ENCODE data around the gene DYNC1LI1. TPM values are rescaled to one million over a fixed set of nuclear protein-coding genes. Genes with fewer than 3 reads are reported as not detected.
"Not testable (repeated sequence)": the region's sequence is repeated elsewhere in the genome, so short reads cannot be mapped to it uniquely, and the experiment has no call there.

The DYNC1LI1 gene
- total and polyA plus RNA-seq, 5 experiments from 2014 or later, result 14.7 to 34.0 (median 22.7) TPM

GRCh38 chr3:32551496-32551895 lies 19.2 kb downstream of the DYNC1LI1 start:
- Mint-ChIP-seq H3K27me3 (no peaks in the 10 kb centered on the region), H3K27ac (peak overlapping the region in 7 of 10 donors; percentile 0 to 66 (median 13)), H3K4me3 (no peak overlapping the region), H3K36me3 (peaks cover 0 to 1% (median 1%) of the 10 kb centered on the region in 3 donors), H3K4me1 (peaks cover 29 to 58% (median 48%) of the 10 kb centered on the region in 4 donors), H3K9me3 (no peaks in the 10 kb centered on the region)
- POLR2A ChIA-PET, result no interaction called here
- ATAC-seq, result no peak
- DNase-seq, result no peak

- peaks cover 27 to 58% (median 46%) of the 10 kb centered on the region in 4 donors for H3K4me1 Mint-ChIP-seq
- POLR2A ChIA-PET, result no interaction called here
- H3K36me3 Mint-ChIP-seq, result peaks cover 0 to 5% (median 4%) of the 10 kb centered on the region in 3 donors
- peak overlapping the region in 8 of 10 donors; percentile 0 to 66 (median 10) for H3K27ac Mint-ChIP-seq
- DNase-seq, result no peak
- no peaks in the 10 kb centered on the region for H3K27me3 Mint-ChIP-seq
- H3K4me3 Mint-ChIP-seq, result no peak overlapping the region
- no peak for ATAC-seq
- no peaks in the 10 kb centered on the region for H3K9me3 Mint-ChIP-seq
Observed at GRCh38 chr3:32551087-32551486, 19.6 kb downstream of the DYNC1LI1 start.

GRCh38 chr3:32545305-32545704 lies 25.4 kb downstream of the DYNC1LI1 start:
- Mint-ChIP-seq H3K4me1 (peaks cover 6 to 26% (median 17%) of the 10 kb centered on the region in 4 donors), H3K9me3 (no peaks in the 10 kb centered on the region), H3K36me3 (peaks cover 0 to 42% (median 9%) of the 10 kb centered on the region in 3 donors), H3K4me3 (no peak overlapping the region), H3K27me3 (no peaks in the 10 kb centered on the region), H3K27ac (peak overlapping the region in 2 of 10 donors; percentile 8 to 48)
- POLR2A ChIA-PET, result interaction anchor here (0.6 kb wide), 1 partner anchor 116 kb away, joined by 5 read pairs; no protein-coding TSS in a partner anchor
- ATAC-seq (no peak), DNase-seq (no peak)

- peaks cover 0 to 45% (median 9%) of the 10 kb centered on the region in 3 donors for H3K36me3 Mint-ChIP-seq
- H3K9me3 Mint-ChIP-seq, result no peaks in the 10 kb centered on the region
- H3K27ac Mint-ChIP-seq, result peak overlapping the region in 2 of 10 donors; percentile 58 to 62
- POLR2A ChIA-PET, result no interaction called here
- no peaks in the 10 kb centered on the region for H3K27me3 Mint-ChIP-seq
- no peak overlapping the region for H3K4me3 Mint-ChIP-seq
- ATAC-seq (peak in 1 of 2 donors; percentile 32), DNase-seq (no peak)
- peaks cover 6 to 26% (median 17%) of the 10 kb centered on the region in 4 donors for H3K4me1 Mint-ChIP-seq
Observed at GRCh38 chr3:32544894-32545293, 25.8 kb downstream of the DYNC1LI1 start.

- H3K27ac Mint-ChIP-seq, result peak overlapping the region in 2 of 10 donors; percentile 2 to 11
- peaks cover 6 to 20% (median 13%) of the 10 kb centered on the region in 4 donors for H3K4me1 Mint-ChIP-seq
- POLR2A ChIA-PET, result no interaction called here
- ATAC-seq (no peak), DNase-seq (no peak)
- no peaks in the 10 kb centered on the region for H3K27me3 Mint-ChIP-seq
- no peaks in the 10 kb centered on the region for H3K9me3 Mint-ChIP-seq
- H3K36me3 Mint-ChIP-seq, result peaks cover 0 to 53% (median 16%) of the 10 kb centered on the region in 3 donors
- H3K4me3 Mint-ChIP-seq, result no peak overlapping the region
Observed at GRCh38 chr3:32542807-32543206, 27.9 kb downstream of the DYNC1LI1 start.

GRCh38 chr3:32540899-32541298 lies 29.8 kb downstream of the DYNC1LI1 start:
- H3K27me3 Mint-ChIP-seq, result no peaks in the 10 kb centered on the region

GRCh38 chr3:32532434-32532833 lies 38.2 kb downstream of the DYNC1LI1 start:
- Mint-ChIP-seq H3K4me1 (peaks cover 0 to 3% (median 1%) of the 10 kb centered on the region in 4 donors), H3K36me3 (peaks cover 0 to 77% (median 31%) of the 10 kb centered on the region in 3 donors), H3K27ac (peak overlapping the region in 1 of 10 donors; percentile 17), H3K27me3 (no peaks in the 10 kb centered on the region), H3K4me3 (no peak overlapping the region), H3K9me3 (no peaks in the 10 kb centered on the region)
- no peak for ATAC-seq
- no peak for DNase-seq
- POLR2A ChIA-PET, result no interaction called here

More at GRCh38 chr3:32540899-32541298, 29.8 kb downstream of the DYNC1LI1 start:
- no peak for ATAC-seq
- no peak for DNase-seq
- H3K4me1 Mint-ChIP-seq, result peaks cover 2 to 11% (median 7%) of the 10 kb centered on the region in 4 donors
- H3K36me3 Mint-ChIP-seq, result peaks cover 0 to 58% (median 13%) of the 10 kb centered on the region in 3 donors
- no peak overlapping the region for H3K4me3 Mint-ChIP-seq
- H3K27ac Mint-ChIP-seq, result peak overlapping the region in 1 of 10 donors; percentile 58
- no peaks in the 10 kb centered on the region for H3K9me3 Mint-ChIP-seq
- POLR2A ChIA-PET, result no interaction called here

- peaks cover 0 to 3% (median 1%) of the 10 kb centered on the region in 4 donors for H3K4me1 Mint-ChIP-seq
- H3K27ac Mint-ChIP-seq, result peak overlapping the region in 7 of 10 donors; percentile 0 to 61 (median 25)
- peaks cover 0 to 79% (median 34%) of the 10 kb centered on the region in 3 donors for H3K36me3 Mint-ChIP-seq
- DNase-seq (no peak), ATAC-seq (no peak)
- H3K9me3 Mint-ChIP-seq, result no peaks in the 10 kb centered on the region
- no peaks in the 10 kb centered on the region for H3K27me3 Mint-ChIP-seq
- POLR2A ChIA-PET, result no interaction called here
- H3K4me3 Mint-ChIP-seq, result no peak overlapping the region
Observed at GRCh38 chr3:32531010-32531647, 39.5 kb downstream of the DYNC1LI1 start.

- Mint-ChIP-seq H3K27ac (no peak overlapping the region), H3K36me3 (peaks cover 4 to 62% (median 19%) of the 10 kb centered on the region in 3 donors)
- POLR2A ChIA-PET, result no interaction called here
Observed at GRCh38 chr3:32525720-32526119, 44.9 kb downstream of the DYNC1LI1 start.

GRCh38 chr3:32522682-32523081 lies 48.0 kb downstream of the DYNC1LI1 start:
- ATAC-seq, result no peak
- Mint-ChIP-seq H3K36me3 (peaks cover 4 to 39% (median 15%) of the 10 kb centered on the region in 3 donors), H3K4me3 (no peak overlapping the region), H3K27me3 (no peaks in the 10 kb centered on the region), H3K9me3 (no peaks in the 10 kb centered on the region), H3K27ac (peak overlapping the region in 2 of 10 donors; percentile 2 to 54), H3K4me1 (peaks cover 0 to 5% (median 3%) of the 10 kb centered on the region in 4 donors)
- no peak for DNase-seq
- POLR2A ChIA-PET, result no interaction called here

More at GRCh38 chr3:32525720-32526119, 44.9 kb downstream of the DYNC1LI1 start:
- Mint-ChIP-seq H3K9me3 (no peaks in the 10 kb centered on the region), H3K4me1 (peaks cover 0 to 5% (median 1%) of the 10 kb centered on the region in 4 donors), H3K4me3 (no peak overlapping the region), H3K27me3 (no peaks in the 10 kb centered on the region)
- no peak for DNase-seq
- ATAC-seq, result no peak

GRCh38 chr3:32518921-32519320 lies 51.7 kb downstream of the DYNC1LI1 start:
- ATAC-seq, result not testable (repeated sequence)
- peaks cover 5 to 14% (median 9%) of the 10 kb centered on the region in 4 donors for H3K4me1 Mint-ChIP-seq

GRCh38 chr3:32516751-32517150 lies 53.9 kb downstream of the DYNC1LI1 start:
- not testable (repeated sequence) for DNase-seq, H3K36me3 Mint-ChIP-seq, ATAC-seq, H3K27me3 Mint-ChIP-seq, H3K9me3 Mint-ChIP-seq
- Mint-ChIP-seq H3K4me3 (peak overlapping the region in 7 of 10 donors; percentile 51 to 79 (median 64)), H3K27ac (peak overlapping the region in 3 of 10 donors; percentile 40 to 67 (median 62)), H3K4me1 (peaks cover 2 to 14% (median 8%) of the 10 kb centered on the region in 4 donors)
- POLR2A ChIA-PET, result interaction anchor here (0.6 to 0.7 kb wide), 2 partner anchors 28 to 911 kb away, joined by 3 to 5 read pairs; no protein-coding TSS in a partner anchor

More at GRCh38 chr3:32518921-32519320, 51.7 kb downstream of the DYNC1LI1 start:
- H3K4me3 Mint-ChIP-seq, H3K27me3 Mint-ChIP-seq, H3K36me3 Mint-ChIP-seq, POLR2A ChIA-PET, H3K27ac Mint-ChIP-seq, DNase-seq, H3K9me3 Mint-ChIP-seq: not testable (repeated sequence)

GRCh38 chr3:32511005-32511404 lies 59.7 kb downstream of the DYNC1LI1 start:
- POLR2A ChIA-PET, result no interaction called here
- no peaks in the 10 kb centered on the region for H3K9me3 Mint-ChIP-seq

More at GRCh38 chr3:32511005-32511404, 59.7 kb downstream of the DYNC1LI1 start:
- Mint-ChIP-seq H3K27ac (no peak overlapping the region), H3K4me3 (no peak overlapping the region), H3K27me3 (no peaks in the 10 kb centered on the region), H3K4me1 (peaks cover 0 to 3% (median 1%) of the 10 kb centered on the region in 4 donors), H3K36me3 (peaks cover 0 to 2% (median 0%) of the 10 kb centered on the region in 3 donors)
- ATAC-seq (no peak), DNase-seq (no peak)

Measured in naive thymus-derived CD8-positive, alpha-beta T cell (primary cell).